ENCODE data around the gene LIME1. TPM values are rescaled to one million over a fixed set of nuclear protein-coding genes. Genes with fewer than 3 reads are reported as not detected.

Gene LIME1
- polyA plus RNA-seq, 1 donor from 2014 or later = 81.2 TPM

DNA sequence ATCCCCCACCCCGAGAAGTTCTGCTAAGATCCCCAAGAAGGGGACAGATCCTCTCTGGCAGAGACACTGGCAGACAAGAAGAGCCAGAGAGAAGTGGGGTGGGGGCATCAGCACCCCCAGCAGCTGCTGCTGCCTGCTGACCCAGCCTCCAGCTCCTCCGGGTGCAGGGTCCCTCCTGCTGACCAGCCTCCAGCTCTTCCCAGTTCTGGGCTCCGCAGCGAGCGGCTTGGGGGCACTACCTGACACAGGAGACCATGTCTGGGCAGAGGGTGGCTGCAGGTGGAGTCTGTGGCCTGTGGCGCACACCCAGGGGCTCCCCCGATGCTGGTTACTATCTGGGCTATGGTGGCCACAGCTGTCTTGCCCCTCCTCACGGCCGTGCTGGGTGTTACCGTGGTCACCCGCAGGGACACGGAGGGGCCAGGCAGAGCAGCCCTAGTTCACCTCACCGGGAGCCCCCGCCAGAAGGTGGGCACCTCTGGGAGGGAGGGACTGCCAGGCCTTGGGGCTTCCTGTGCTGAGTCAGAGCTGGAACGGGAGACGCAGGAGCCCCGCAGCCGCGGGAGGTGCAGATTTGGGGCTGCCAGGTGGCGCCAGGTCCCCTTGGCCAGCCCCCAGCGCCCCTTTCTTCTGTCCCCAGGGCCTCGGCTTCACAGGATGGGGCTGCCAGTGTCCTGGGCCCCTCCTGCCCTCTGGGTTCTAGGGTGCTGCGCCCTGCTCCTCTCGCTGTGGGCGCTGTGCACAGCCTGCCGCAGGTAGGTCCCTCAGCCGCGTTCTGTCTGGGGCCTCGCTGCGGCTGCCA is 630 bp downstream of the LIME1 start:
- no peaks in the 10 kb centered on the region for H3K36me3 Mint-ChIP-seq
- H3K4me1 Mint-ChIP-seq = peaks cover 9% of the 10 kb centered on the region in 3 donors
- H3K27me3 Mint-ChIP-seq = no peaks in the 10 kb centered on the region
- peak overlapping the region; percentile 79 to 95 (median 88) for H3K4me3 Mint-ChIP-seq
- H3K9me3 Mint-ChIP-seq = no peaks in the 10 kb centered on the region
- H3K27ac Mint-ChIP-seq = peak overlapping the region; percentile 81 to 97 (median 92)

GRCh38 chr20:63737695-63737944 is 1.2 kb downstream of the LIME1 start:
- H3K27me3 Mint-ChIP-seq = no peaks in the 10 kb centered on the region
- peak overlapping the region; percentile 79 to 95 (median 88) for H3K4me3 Mint-ChIP-seq
- H3K4me1 Mint-ChIP-seq = peaks cover 9% of the 10 kb centered on the region in 3 donors
- H3K36me3 Mint-ChIP-seq = no peaks in the 10 kb centered on the region
- no peaks in the 10 kb centered on the region for H3K9me3 Mint-ChIP-seq
- H3K27ac Mint-ChIP-seq = no peak overlapping the region

- Mint-ChIP-seq H3K4me3 (peak overlapping the region in 3 of 4 donors; percentile 62 to 92 (median 86)), H3K4me1 (peaks cover 9% of the 10 kb centered on the region in 3 donors), H3K27me3 (no peaks in the 10 kb centered on the region), H3K36me3 (no peaks in the 10 kb centered on the region), H3K9me3 (no peaks in the 10 kb centered on the region), H3K27ac (no peak overlapping the region)
These were observed 1.7 kb downstream of the LIME1 start for GRCh38 chr20:63737945-63738686.

GRCh38 chr20:63738687-63739129 is 2.2 kb downstream of the LIME1 start:
- Mint-ChIP-seq H3K27ac (no peak overlapping the region), H3K36me3 (no peaks in the 10 kb centered on the region), H3K9me3 (no peaks in the 10 kb centered on the region), H3K4me3 (peak overlapping the region in 3 of 4 donors; percentile 17 to 86 (median 62)), H3K4me1 (peaks cover 9% of the 10 kb centered on the region in 3 donors), H3K27me3 (no peaks in the 10 kb centered on the region)

DNA sequence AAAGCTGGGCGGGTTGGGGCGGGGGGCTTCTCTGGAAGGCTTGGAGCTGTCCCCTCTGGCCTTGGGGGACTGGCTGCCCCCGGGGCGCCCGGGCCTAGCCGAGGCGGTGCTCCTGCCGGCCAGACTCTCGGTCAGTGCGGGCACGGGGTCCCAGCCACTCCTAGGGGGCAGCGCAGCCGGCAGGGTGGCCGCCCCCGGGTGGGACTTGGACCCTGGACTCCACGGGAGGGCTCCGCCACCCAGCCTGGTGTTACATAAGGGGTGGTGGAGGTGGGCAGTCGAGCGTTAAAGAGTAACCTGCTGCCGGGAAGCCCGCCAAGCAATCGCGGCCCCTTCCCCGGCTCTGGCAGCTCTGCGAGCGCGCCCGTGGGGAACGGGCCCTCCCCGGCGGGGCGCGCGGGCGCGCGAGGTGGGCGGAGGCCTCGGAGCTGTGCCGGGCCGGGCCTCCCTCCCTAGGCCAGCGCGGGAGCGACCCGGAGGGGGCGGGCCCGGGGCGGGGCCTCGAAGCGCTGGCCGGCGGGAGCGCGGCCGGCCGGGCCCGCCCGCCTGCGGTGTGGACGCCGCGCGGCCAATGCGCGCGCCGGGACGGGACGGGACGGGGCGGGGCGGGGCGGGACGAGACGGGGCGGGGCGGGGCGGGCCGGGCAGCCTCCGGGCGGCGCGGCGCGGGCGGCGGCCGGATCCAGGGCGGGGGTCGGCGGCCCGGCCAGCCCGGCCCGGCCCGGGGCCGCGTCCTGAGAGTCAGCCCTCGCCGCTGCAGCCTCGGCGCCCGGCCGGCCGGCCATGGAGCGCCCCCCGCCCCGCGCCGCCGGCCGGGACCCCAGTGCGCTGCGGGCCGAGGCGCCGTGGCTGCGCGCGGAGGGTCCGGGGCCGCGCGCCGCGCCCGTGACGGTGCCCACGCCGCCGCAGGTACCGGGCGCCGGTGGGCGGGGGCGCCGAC is 2.9 kb downstream of the LIME1 start, which contains the start of gene SLC2A4RG:
Gene SLC2A4RG, plus strand, starts transcription at position 647 of the 940 bp plus-strand sequence. Its CDS starts 137 bp downstream, at position 784.
- Mint-ChIP-seq H3K4me3 (peak within 1 kb of the TSS in 3 of 4 donors; percentile 64 to 86 (median 66)), H3K27me3 (no peaks in the 10 kb centered on the region), H3K27ac (no peak within 1 kb of the TSS), H3K9me3 (no peaks in the 10 kb centered on the region), H3K36me3 (no peaks in the 10 kb centered on the region), H3K4me1 (peaks cover 5 to 9% (median 7%) of the 10 kb centered on the region in 3 donors)

DNA sequence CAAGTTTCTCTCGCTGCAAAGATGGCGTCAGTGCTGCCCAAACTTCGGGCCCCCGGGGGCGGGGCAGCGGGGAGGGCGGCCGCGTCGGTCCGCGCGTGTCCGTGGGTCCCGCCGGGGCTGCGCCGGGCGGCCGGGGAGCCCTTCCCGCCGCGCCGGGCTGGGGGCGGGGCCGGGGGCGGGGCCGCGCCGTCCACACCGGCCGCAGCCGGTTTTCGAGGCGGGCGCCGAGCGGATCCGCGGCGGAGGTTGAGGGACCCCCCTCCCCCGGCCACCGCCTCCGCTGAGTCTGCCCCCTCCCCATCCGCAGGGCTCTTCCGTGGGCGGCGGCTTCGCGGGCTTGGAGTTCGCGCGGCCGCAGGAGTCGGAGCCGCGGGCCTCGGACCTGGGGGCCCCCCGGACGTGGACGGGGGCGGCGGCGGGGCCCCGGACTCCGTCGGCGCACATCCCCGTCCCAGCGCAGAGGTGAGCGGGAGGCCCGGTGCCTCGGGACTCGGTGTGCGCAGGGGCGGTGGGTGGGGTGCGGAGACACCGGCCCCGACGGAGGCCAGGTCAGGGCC is 3.7 kb downstream of the LIME1 start:
- Mint-ChIP-seq H3K27ac (no peak overlapping the region), H3K4me1 (peaks cover 5 to 9% (median 7%) of the 10 kb centered on the region in 3 donors), H3K9me3 (no peaks in the 10 kb centered on the region), H3K4me3 (peak overlapping the region in 3 of 4 donors; percentile 12 to 66 (median 64)), H3K36me3 (no peaks in the 10 kb centered on the region), H3K27me3 (no peaks in the 10 kb centered on the region)

- peaks cover 5 to 9% (median 7%) of the 10 kb centered on the region in 3 donors for H3K4me1 Mint-ChIP-seq
- peak overlapping the region in 3 of 4 donors; percentile 51 to 66 (median 64) for H3K4me3 Mint-ChIP-seq
- peak overlapping the region in 1 of 3 donors; percentile 35 for H3K27ac Mint-ChIP-seq
- no peaks in the 10 kb centered on the region for H3K36me3 Mint-ChIP-seq
- no peaks in the 10 kb centered on the region for H3K27me3 Mint-ChIP-seq
- H3K9me3 Mint-ChIP-seq = no peaks in the 10 kb centered on the region
These were observed 4.3 kb downstream of the LIME1 start for GRCh38 chr20:63740627-63741353.

- H3K9me3 Mint-ChIP-seq = no peaks in the 10 kb centered on the region
- peak overlapping the region in 3 of 4 donors; percentile 46 to 78 (median 66) for H3K4me3 Mint-ChIP-seq
- H3K27me3 Mint-ChIP-seq = no peaks in the 10 kb centered on the region
- peaks cover 1 to 4% (median 1%) of the 10 kb centered on the region in 3 donors for H3K4me1 Mint-ChIP-seq
- no peaks in the 10 kb centered on the region for H3K36me3 Mint-ChIP-seq
- peak overlapping the region in 1 of 3 donors; percentile 35 for H3K27ac Mint-ChIP-seq
These were observed 4.9 kb downstream of the LIME1 start for GRCh38 chr20:63741354-63741675.

DNA sequence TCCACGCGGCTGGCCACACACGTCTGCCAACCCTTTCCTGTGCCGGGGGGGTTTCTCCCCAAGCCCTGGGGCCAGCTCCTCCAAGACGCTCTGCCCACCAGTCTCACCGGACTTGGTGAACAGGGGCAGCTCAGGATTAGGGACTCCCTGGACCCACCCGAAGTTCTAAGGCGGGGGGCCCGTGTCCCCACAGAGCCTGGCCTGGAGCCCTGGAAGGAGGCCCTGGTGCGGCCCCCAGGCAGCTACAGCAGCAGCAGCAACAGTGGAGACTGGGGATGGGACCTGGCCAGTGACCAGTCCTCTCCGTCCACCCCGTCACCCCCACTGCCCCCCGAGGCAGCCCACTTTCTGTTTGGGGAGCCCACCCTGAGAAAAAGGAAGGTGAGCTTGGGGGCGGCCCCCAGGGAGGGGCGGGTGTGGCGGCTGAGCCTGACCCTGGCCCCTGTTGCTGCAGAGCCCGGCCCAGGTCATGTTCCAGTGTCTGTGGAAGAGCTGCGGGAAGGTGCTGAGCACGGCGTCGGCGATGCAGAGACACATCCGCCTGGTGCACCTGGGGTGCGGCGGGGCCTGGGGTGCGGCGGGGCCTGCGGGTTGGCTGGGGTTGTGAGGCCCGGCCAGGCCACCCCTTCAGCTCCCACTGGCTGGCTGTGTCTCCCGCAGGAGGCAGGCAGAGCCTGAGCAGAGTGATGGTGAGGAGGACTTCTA is 5.4 kb downstream of the LIME1 start:
- Mint-ChIP-seq H3K9me3 (no peaks in the 10 kb centered on the region), H3K4me1 (no peaks in the 10 kb centered on the region), H3K27ac (peak overlapping the region in 1 of 3 donors; percentile 35), H3K36me3 (no peaks in the 10 kb centered on the region), H3K4me3 (peak overlapping the region in 2 of 4 donors; percentile 46 to 66), H3K27me3 (no peaks in the 10 kb centered on the region)

DNA sequence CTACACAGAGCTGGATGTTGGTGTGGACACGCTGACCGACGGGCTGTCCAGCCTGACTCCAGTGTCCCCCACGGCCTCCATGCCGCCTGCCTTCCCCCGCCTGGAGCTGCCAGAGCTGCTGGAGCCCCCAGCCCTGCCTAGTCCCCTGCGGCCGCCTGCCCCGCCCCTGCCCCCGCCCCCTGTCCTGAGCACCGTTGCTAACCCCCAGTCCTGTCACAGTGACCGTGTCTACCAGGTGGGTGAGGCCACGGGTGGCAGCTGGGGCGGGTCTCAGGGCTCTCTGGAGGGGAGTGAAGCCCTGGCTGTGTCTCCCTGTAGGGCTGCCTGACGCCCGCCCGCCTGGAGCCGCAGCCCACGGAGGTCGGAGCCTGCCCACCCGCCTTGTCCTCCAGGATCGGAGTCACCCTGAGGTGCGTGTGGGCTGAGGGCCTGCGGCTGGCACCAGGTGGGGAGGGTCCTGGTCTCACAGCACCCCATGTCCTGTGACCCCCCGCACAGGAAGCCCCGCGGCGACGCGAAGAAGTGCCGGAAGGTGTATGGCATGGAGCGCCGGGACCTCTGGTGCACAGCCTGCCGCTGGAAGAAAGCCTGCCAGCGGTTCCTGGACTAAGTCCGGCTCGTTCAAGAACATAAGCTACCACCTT is 6.0 kb downstream of the LIME1 start:
- Mint-ChIP-seq H3K4me1 (no peaks in the 10 kb centered on the region), H3K4me3 (no peak overlapping the region), H3K9me3 (no peaks in the 10 kb centered on the region), H3K36me3 (no peaks in the 10 kb centered on the region), H3K27ac (no peak overlapping the region), H3K27me3 (no peaks in the 10 kb centered on the region)

- Mint-ChIP-seq H3K27ac (no peak overlapping the region), H3K36me3 (no peaks in the 10 kb centered on the region), H3K4me3 (peak overlapping the region in 2 of 4 donors; percentile 27 to 55), H3K4me1 (no peaks in the 10 kb centered on the region), H3K9me3 (no peaks in the 10 kb centered on the region), H3K27me3 (no peaks in the 10 kb centered on the region)
These were observed 6.9 kb downstream of the LIME1 start for GRCh38 chr20:63743210-63743970.

DNA sequence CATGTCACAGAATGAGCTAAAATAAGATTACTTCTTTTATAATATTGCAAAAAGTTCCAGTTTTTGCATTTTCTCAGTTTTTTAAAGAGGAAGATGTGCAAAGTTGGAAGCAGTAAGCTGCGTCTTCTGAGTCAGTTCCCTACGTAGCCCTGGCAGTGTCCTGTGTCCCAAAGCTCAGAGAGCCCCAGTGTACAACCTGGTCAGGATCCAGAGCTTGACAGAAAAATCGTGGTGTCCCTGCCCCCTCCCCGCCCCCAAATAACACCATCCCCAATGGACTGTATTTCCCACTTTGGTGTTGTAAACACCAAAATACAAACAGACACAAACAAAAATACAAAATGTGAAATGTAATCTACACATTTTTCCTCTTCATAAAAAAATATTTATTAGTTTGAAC is 7.7 kb downstream of the LIME1 start:
- peak overlapping the region in 1 of 4 donors; percentile 55 for H3K4me3 Mint-ChIP-seq
- no peaks in the 10 kb centered on the region for H3K9me3 Mint-ChIP-seq
- no peaks in the 10 kb centered on the region for H3K36me3 Mint-ChIP-seq
- no peaks in the 10 kb centered on the region for H3K27me3 Mint-ChIP-seq
- no peaks in the 10 kb centered on the region for H3K4me1 Mint-ChIP-seq
- H3K27ac Mint-ChIP-seq = no peak overlapping the region
